LHCN-M2 (cell line): ENCODE measurements around the gene RAB20. TPM values are rescaled to one million over a fixed set of nuclear protein-coding genes. Genes with fewer than 3 reads are reported as not detected.
"Not testable (repeated sequence)": the region's sequence is repeated elsewhere in the genome, so short reads cannot be mapped to it uniquely, and the experiment has no call there.

Source experiments
- DNase-seq: peaks from one replicate; pipeline ENCODE4 v3.0.0-alpha.2; 2012; ENCODE audit warnings: low read depth
- total RNA-seq: library from RNA; depleted of rRNA; stranded (reverse); fragments of >200 nt; gene quantifications from 2 replicates; pipeline ENCODE4 v1.2.3, GENCODE V29; 2014

RAB20 gene
- total RNA-seq, 1 experiment from 2014 or later, result 6.2 TPM

GRCh38 chr13:110554946-110555345 is 6.6 kb downstream of the RAB20 start:
- DNase-seq, result no peak

DNA sequence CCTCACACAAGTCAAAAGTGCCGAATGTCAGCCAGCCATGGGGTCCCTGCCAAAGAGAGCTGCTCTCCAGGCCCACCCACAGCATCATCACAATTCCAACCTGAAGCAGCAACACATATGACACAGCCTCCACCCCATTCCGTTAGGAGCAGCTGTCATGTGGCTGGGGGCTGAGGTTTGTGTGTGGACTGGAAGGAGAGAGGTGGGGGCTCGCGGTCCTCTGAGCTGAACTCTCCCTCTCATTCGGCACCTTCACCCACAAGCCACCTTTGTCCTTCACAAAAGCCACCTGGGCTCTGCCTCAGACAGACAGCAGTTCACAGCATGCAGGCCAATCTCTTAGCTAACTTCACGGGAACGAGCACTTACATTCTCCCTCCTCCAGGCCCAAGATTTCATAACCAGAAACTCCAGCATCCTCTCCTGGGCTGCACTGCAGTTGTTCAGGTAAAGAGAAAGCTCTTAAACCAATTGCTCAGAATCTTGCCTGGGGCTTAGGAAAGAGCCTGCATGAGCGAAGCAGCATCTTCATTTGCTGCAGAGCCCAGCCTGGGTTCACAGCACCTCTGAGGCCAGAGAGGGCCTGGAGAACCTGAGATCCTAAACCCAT is 7.2 kb downstream of the RAB20 start:
- DNase-seq, result no peak

GRCh38 chr13:110553417-110553816 is 8.1 kb downstream of the RAB20 start:
- DNase-seq, result no peak

- no peak for DNase-seq
Observed at GRCh38 chr13:110552767-110553166, 8.8 kb downstream of the RAB20 start.

DNA sequence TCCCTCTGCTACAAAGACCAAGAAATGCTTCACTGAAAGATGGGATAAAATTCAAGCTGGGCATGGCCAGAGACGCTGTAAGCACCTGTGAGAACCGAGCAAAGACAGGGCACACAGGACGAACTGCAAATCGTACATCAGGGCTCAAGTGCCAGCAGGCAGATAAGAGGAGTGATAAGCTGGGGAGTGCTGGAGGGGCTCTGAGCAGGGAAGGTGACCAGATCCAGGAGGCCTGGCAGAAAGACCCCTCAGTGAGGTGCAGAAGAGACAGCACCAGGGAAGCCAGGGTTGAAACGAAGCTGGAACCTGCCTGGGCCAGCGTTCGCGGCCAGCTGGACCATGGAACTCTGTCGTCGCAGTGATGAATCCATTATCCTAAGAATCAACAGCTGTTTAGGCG is 10.2 kb downstream of the RAB20 start:
- DNase-seq, result no peak

- no peak for DNase-seq
Observed at GRCh38 chr13:110549795-110550160, 11.7 kb downstream of the RAB20 start.

- no peak for DNase-seq
Observed at GRCh38 chr13:110548891-110549794, 12.4 kb downstream of the RAB20 start.

- peak; percentile 96 for DNase-seq
Observed at GRCh38 chr13:110546926-110547325, 14.6 kb downstream of the RAB20 start.

- DNase-seq, result no peak
Observed at GRCh38 chr13:110546378-110546777, 15.1 kb downstream of the RAB20 start.

DNA sequence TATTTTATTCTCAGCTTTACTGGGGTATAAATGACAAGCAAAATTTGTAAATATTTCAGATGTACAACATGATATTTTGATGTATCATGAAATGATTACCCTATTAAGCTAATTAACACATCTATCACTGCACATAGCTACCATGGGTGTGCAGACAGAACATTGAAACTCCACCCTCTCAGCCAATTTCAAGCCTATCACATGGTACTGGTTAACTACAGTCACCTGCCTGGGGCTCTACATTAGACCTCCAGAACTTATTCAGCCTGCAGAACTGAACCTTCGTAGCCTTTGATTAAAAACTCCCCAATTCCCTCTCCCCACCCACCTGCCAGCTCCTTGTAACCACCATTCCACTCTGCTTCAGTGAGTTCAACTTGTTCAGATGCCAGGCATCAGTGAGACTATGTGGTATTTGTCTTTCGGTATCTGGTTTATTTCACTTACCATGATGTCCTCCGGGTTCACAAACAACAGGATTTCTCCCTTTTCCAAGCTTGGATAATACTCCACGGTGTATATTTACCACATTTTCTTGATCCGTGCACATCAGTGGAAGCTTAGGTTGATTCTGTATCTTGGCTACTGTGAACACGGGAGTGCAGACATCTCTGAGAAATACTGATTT is 19.2 kb downstream of the RAB20 start:
- no peak for DNase-seq

DNA sequence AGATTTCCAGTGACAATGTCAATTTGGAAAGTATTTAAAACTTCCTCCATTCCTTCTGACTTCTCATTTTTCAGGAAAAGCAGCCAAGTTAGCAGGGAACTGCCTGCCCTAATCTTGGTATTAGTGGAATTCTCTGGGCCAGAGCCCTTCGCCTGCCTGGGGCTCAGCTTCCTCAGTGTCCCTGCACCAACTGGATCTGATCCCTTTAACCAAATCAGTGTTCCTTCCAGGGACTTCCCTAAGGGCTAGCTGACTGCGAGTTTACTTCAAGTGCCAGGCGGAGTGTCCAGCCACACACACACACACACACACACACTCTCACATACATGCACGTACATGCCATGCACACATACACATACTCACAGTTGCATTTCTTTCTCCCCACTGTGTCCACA is 20.0 kb downstream of the RAB20 start:
- no peak for DNase-seq

GRCh38 chr13:110540871-110541525 is 20.5 kb downstream of the RAB20 start:
- DNase-seq, result no peak

- no peak for DNase-seq
Observed at GRCh38 chr13:110539894-110540293, 21.6 kb downstream of the RAB20 start.

DNA sequence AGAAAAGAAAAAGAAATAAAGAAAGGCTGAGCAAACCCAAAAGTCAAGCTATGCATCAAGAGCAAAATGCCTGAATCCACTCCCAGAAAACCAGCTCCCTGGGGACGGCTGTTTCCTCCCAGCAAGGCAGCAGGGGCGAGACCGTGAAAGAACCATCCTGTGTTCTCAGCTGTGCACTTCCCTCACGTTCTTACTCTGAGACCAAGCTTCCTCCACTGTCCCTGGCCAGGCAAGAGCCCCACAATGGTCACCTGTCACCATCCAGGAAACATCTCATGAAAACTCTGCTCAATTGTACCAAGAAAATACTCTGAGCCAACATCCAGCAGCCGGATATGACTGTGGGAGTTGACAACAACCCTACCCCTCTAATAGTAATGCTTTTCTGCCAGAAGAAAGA is 22.9 kb downstream of the RAB20 start:
- peak; percentile 84 for DNase-seq

GRCh38 chr13:110536006-110536693 is 25.4 kb downstream of the RAB20 start:
- no peak for DNase-seq

GRCh38 chr13:110535526-110535925 is 26.0 kb downstream of the RAB20 start:
- DNase-seq, result no peak

DNA sequence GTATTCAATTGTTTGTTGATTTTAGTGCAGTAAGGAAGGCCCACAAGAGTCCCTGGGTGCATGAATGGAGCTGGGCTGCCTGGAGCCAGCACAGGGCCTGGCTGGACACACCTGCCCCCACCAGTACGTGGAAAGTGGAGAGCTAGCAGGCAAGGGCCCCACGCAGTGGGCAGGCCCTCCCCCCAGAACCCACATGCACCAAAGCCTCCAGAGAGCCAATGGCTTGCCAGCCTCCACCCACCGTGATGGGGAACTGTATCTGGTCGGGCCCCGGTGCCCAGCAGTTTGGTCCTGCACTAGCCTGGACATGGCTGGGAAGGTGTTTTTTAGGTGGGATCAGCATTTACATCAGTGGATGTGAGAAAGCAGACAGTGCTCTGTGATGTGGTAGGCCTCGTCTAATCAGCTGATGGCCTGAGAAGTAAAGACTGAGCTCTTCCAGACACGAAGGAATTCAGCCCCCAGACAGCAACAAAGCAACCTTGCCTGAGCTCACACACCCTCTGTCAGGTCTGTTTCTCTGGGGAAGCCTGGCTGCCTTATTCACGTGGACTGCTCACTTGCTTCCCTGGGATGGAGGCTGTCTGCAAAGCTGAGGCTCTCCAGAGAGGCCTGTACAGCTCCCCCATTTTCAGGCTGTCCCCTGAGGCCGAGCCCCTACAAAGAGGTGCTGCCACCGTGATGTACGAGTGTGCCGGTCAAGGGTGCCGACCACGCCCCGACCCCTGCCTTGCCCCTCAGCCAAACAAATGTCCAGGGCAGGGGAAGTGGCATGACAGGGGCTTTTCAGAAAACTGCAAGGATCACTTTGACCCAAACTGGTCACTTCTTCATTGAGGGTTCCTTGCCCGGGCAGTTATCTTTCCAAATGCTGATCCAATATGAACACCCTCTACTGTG is 27.5 kb downstream of the RAB20 start:
- DNase-seq, result no peak

DNA sequence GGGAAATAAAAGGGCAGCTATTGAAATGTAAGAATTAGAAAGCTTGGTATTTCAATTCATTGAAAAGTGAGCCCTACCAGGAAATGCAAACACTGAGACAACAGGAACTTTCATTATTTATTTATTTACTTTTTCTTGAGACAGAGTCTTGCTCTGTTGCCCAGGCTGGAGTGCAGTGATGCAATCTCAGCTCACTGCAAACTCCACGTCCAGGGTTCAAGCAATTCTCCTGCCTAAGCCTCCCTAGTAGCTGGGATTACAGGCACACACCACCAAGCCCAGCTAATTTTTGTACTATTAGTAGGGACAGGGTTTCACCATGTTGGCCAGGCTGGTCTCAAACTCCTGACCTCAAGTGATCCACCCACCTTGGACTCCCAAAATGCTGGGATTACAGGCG is 29.3 kb downstream of the RAB20 start:
- not testable (repeated sequence) for DNase-seq

- DNase-seq, result no peak
Observed at GRCh38 chr13:110531671-110532083, 29.8 kb downstream of the RAB20 start.

GRCh38 chr13:110531100-110531499 is 30.4 kb downstream of the RAB20 start:
- no peak for DNase-seq
